ENCODE measurements around the gene PRKACB. TPM values are rescaled to one million over a fixed set of nuclear protein-coding genes. Genes with fewer than 3 reads are reported as not detected.
A peak's percentile ranks its signal among the peaks of the same experiment; 100 is the strongest.

Gene PRKACB
- polyA plus RNA-seq, 2 of the 4 experiments (the other 2 are of a cell fraction) = 10.9 to 17.9 TPM

DNA sequence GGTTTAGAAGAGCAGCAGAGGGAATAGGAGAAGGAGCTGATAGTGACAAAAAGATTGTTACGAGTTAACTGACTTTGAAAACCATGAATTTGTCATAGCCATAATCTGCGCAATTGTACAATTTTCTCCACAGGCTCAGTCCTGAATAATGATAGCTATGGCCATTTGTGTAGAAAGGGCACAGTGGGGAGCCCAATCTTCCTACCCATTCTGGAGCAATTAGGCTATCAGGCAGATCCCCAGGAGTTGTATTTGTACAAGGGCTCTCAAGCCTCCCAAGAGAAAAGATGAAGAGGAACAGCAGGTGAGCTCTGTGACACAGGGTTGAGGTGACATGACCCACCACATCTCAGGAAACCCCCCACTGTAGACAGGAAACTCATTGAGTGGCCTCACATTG is 115.3 kb downstream of the PRKACB start:
- no peak for TF ChIP-seq MAFK (IDR thresholded peaks at IDR 0.05; ENCODE audit: partially characterized antibody)
- no peak for TF ChIP-seq CHD2 (IDR thresholded peaks at IDR 0.05; ENCODE audit: low read length, partially characterized antibody)
- no peak for TF ChIP-seq SREBF2 (IDR thresholded peaks at IDR 0.05)
- no peak for TF ChIP-seq HOXA7 (CRISPR knock-in tag; IDR thresholded peaks at IDR 0.05)
- TF ChIP-seq ZFP36 (IDR thresholded peaks at IDR 0.05; ENCODE audit: borderline replicate concordance, partially characterized antibody) = no peak
- TF ChIP-seq SMC3 (IDR thresholded peaks at IDR 0.05) = no peak
- TF ChIP-seq, protein P1, sequence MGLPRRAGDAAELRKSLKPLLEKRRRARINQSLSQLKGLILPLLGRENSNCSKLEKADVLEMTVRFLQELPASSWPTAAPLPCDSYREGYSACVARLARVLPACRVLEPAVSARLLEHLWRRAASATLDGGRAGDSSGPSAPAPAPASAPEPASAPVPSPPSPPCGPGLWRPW (IDR thresholded peaks at IDR 0.05) = no peak
- TF ChIP-seq KDM5A (IDR thresholded peaks at IDR 0.05) = no peak
- TF ChIP-seq HEYL (CRISPR knock-in tag; IDR thresholded peaks at IDR 0.05) = no peak
- Histone ChIP-seq H3K9me3 (no peaks in the 10 kb centered on the region), H3K4me3 (no peak overlapping the region), H3K27ac (peak overlapping the region in 1 of 2 experiments; percentile 64; a peak in 2 of 6 replicates), H3K4me1 (peaks cover 26% of the 10 kb centered on the region), H3K4me2 (no peak overlapping the region)
- no peak for FAIRE-seq
- no peak for DNase-seq (ENCODE audit: low read depth in 1 of 2, low spot score in 1 of 2)
- WGBS (ENCODE audit: missing lambda C conversion rate) = 100% methylated on average over 2 of the region's 2 CpGs
- POLR2A ChIA-PET = no interaction called here
- CTCF ChIA-PET = no interaction called here
- no peak for ATAC-seq

DNA sequence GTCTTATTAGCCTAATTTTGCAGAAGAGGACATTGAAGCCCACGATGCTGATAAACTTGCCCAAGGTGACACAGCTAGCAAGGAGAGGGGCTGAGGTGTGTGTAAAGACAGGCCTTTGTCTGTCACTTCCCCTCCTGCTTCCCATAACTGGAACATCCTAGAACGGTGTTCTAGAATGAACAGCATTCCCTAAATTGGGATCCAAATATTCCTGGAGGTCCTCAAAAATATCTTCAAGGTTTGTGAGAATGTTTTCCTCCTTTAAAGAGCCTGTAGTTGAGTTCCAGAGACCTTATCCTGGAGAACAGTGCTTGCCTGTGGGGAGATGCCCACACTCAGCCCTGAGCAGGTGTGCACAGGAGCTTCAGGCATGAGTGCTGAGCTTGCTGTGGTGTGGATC is 115.9 kb downstream of the PRKACB start:
- Histone ChIP-seq H3K4me2 (peak overlapping the region; percentile 72; the same call in 2 of the 3 replicates), H3K4me1 (peaks cover 20% of the 10 kb centered on the region), H3K4me3 (no peak overlapping the region), H3K9me3 (no peaks in the 10 kb centered on the region), H3K27ac (peak overlapping the region; percentile 54 to 64; a peak in 5 of 6 replicates)
- DNase-seq (ENCODE audit: low read depth in 1 of 2, low spot score in 1 of 2) (no peak), FAIRE-seq (no peak), ATAC-seq (peak in 1 of 2 experiments; percentile 43; a peak in 2 of 6 replicates)
- CTCF ChIA-PET = no interaction called here
- no peak for TF ChIP-seq HOXB5 (CRISPR knock-in tag; IDR thresholded peaks at IDR 0.05)
- TF ChIP-seq KDM5A (IDR thresholded peaks at IDR 0.05) = no peak
- TF ChIP-seq CBX8 (IDR thresholded peaks at IDR 0.05) = no peak
- TF ChIP-seq GATA3 (IDR thresholded peaks at IDR 0.05; ENCODE audit: borderline replicate concordance) = no peak
- no peak for TF ChIP-seq NR3C1 (IDR thresholded peaks at IDR 0.05)
- TF ChIP-seq, protein P2, sequence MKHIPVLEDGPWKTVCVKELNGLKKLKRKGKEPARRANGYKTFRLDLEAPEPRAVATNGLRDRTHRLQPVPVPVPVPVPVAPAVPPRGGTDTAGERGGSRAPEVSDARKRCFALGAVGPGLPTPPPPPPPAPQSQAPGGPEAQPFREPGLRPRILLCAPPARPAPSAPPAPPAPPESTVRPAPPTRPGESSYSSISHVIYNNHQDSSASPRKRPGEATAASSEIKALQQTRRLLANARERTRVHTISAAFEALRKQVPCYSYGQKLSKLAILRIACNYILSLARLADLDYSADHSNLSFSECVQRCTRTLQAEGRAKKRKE (CRISPR knock-in tag; IDR thresholded peaks at IDR 0.05; ENCODE audit: low read depth) = no peak
- TF ChIP-seq EHF (CRISPR knock-in tag; IDR thresholded peaks at IDR 0.05) = no peak
- no peak for TF ChIP-seq HOXA7 (CRISPR knock-in tag; IDR thresholded peaks at IDR 0.05)
- TF ChIP-seq, protein P3, sequence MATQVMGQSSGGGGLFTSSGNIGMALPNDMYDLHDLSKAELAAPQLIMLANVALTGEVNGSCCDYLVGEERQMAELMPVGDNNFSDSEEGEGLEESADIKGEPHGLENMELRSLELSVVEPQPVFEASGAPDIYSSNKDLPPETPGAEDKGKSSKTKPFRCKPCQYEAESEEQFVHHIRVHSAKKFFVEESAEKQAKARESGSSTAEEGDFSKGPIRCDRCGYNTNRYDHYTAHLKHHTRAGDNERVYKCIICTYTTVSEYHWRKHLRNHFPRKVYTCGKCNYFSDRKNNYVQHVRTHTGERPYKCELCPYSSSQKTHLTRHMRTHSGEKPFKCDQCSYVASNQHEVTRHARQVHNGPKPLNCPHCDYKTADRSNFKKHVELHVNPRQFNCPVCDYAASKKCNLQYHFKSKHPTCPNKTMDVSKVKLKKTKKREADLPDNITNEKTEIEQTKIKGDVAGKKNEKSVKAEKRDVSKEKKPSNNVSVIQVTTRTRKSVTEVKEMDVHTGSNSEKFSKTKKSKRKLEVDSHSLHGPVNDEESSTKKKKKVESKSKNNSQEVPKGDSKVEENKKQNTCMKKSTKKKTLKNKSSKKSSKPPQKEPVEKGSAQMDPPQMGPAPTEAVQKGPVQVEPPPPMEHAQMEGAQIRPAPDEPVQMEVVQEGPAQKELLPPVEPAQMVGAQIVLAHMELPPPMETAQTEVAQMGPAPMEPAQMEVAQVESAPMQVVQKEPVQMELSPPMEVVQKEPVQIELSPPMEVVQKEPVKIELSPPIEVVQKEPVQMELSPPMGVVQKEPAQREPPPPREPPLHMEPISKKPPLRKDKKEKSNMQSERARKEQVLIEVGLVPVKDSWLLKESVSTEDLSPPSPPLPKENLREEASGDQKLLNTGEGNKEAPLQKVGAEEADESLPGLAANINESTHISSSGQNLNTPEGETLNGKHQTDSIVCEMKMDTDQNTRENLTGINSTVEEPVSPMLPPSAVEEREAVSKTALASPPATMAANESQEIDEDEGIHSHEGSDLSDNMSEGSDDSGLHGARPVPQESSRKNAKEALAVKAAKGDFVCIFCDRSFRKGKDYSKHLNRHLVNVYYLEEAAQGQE (IDR thresholded peaks at IDR 0.05) = no peak
- no peak for TF ChIP-seq RARB (CRISPR knock-in tag; IDR thresholded peaks at IDR 0.05)
- TF ChIP-seq, protein P4, sequence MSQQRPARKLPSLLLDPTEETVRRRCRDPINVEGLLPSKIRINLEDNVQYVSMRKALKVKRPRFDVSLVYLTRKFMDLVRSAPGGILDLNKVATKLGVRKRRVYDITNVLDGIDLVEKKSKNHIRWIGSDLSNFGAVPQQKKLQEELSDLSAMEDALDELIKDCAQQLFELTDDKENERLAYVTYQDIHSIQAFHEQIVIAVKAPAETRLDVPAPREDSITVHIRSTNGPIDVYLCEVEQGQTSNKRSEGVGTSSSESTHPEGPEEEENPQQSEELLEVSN (IDR thresholded peaks at IDR 0.05; ENCODE audit: borderline replicate concordance, low read depth) = no peak
- TF ChIP-seq, protein P5, sequence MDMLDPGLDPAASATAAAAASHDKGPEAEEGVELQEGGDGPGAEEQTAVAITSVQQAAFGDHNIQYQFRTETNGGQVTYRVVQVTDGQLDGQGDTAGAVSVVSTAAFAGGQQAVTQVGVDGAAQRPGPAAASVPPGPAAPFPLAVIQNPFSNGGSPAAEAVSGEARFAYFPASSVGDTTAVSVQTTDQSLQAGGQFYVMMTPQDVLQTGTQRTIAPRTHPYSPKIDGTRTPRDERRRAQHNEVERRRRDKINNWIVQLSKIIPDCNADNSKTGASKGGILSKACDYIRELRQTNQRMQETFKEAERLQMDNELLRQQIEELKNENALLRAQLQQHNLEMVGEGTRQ (IDR thresholded peaks at IDR 0.05) = no peak
- no peak for TF ChIP-seq CBX2 (IDR thresholded peaks at IDR 0.05; ENCODE audit: borderline replicate concordance, low read depth)
- POLR2A ChIA-PET = no interaction called here
- WGBS (ENCODE audit: missing lambda C conversion rate) = 92% methylated on average over 2 of the region's 2 CpGs

All from A549 (cell line).